ENCODE measurements around the gene GTPBP2. TPM values are rescaled to one million over a fixed set of nuclear protein-coding genes. Genes with fewer than 3 reads are reported as not detected.

Gene GTPBP2
- total and polyA plus RNA-seq, 12 donors: 19.5 to 37.9 (median 25.5) TPM

- H3K27ac ChIP-seq: peak within 1 kb of the TSS in 4 of 10 donors; percentile 15 to 49 (median 30)
- no peak for TF ChIP-seq CTCF (IDR thresholded peaks at IDR 0.05)
- ATAC-seq: peak; percentile 65 to 91 (median 86)
- peaks cover 0 to 35% (median 18%) of the 10 kb centered on the region in 9 donors for H3K36me3 ChIP-seq
- H3K4me1 ChIP-seq: peaks cover 0 to 21% (median 13%) of the 10 kb centered on the region in 9 donors
- H3K9me3 ChIP-seq: no peaks in the 10 kb centered on the region
- 5 to 6% methylated on average over 52 of the region's 52 CpGs for WGBS, 2 donors
- peak; percentile 61 to 72 for DNase-seq
- intact Hi-C loops (cut with DNase I): no loop called here
- peak within 1 kb of the TSS; percentile 21 to 59 (median 49) for H3K4me3 ChIP-seq
- H3K27me3 ChIP-seq: no peaks in the 10 kb centered on the region
Measured at GRCh38 chr6:43644940-43645612, 16.0 kb upstream of the GTPBP2 start, which contains the start of gene RSPH9. Gene RSPH9, plus strand, starts transcription at chr6:43645036. Its CDS starts 63 bp downstream, at chr6:43645099.

GRCh38 chr6:43639984-43640800, 11.1 kb upstream of the GTPBP2 start:
- H3K4me3 ChIP-seq: no peak overlapping the region
- peaks cover 0 to 69% (median 32%) of the 10 kb centered on the region in 9 donors for H3K36me3 ChIP-seq
- no peak overlapping the region for H3K27ac ChIP-seq
- DNase-seq (no peak), ATAC-seq (no peak)
- 90 to 92% methylated on average over 21 of the region's 21 CpGs for WGBS, 2 donors
- TF ChIP-seq CTCF (IDR thresholded peaks at IDR 0.05): no peak
- intact Hi-C loops (cut with DNase I): no loop called here
- no peaks in the 10 kb centered on the region for H3K9me3 ChIP-seq
- H3K4me1 ChIP-seq: peaks cover 11 to 55% (median 41%) of the 10 kb centered on the region in 9 donors
- no peaks in the 10 kb centered on the region for H3K27me3 ChIP-seq

- Histone ChIP-seq H3K9me3 (no peaks in the 10 kb centered on the region), H3K36me3 (peaks cover 0 to 48% (median 26%) of the 10 kb centered on the region in 9 donors), H3K4me3 (peak overlapping the region; percentile 53 to 95 (median 80)), H3K27me3 (no peaks in the 10 kb centered on the region), H3K4me1 (peaks cover 11 to 52% (median 38%) of the 10 kb centered on the region in 9 donors), H3K27ac (peak overlapping the region; percentile 49 to 97 (median 90))
- ATAC-seq (peak in 6 of 8 donors; percentile 5 to 25 (median 17)), DNase-seq (no peak)
- 15 to 20% methylated on average over 7 of the region's 7 CpGs for WGBS, 2 donors
- no peak for TF ChIP-seq CTCF (IDR thresholded peaks at IDR 0.05)
- intact Hi-C loops (cut with DNase I): no loop called here
Measured at GRCh38 chr6:43636308-43636659, 7.2 kb upstream of the GTPBP2 start.

All from heart right ventricle (tissue), 16 donors.